Breast epithelium (tissue), 3 donors: ENCODE results near the gene LCN6.

Source experiments
- POLR2A ChIP-seq: fragments of 450-650 bp; IDR thresholded peaks from one replicate; pipeline ENCODE4 v1.6.1; 2016; ENCODE audit warnings: antibody characterized with exemption, mild to moderate bottlenecking, moderate library complexity
- POLR2AphosphoS5 ChIP-seq, 3 donors: sonication (generic); formaldehyde crosslinking; IDR thresholded peaks; one replicate each; pipeline ENCODE4 v1.6.1; 2017; ENCODE audit warnings: antibody characterized with exemption in 3 of 3
- TF ChIP-seq, protein P1 (sequence below), 3 donors: fragments of 450-650 bp; IDR thresholded peaks; one replicate each; pipeline ENCODE4 v1.5.1; 2016 to 2017; ENCODE audit warnings: antibody characterized with exemption in 3 of 3, mild to moderate bottlenecking in 3 of 3, moderate library complexity in 3 of 3

DNA sequence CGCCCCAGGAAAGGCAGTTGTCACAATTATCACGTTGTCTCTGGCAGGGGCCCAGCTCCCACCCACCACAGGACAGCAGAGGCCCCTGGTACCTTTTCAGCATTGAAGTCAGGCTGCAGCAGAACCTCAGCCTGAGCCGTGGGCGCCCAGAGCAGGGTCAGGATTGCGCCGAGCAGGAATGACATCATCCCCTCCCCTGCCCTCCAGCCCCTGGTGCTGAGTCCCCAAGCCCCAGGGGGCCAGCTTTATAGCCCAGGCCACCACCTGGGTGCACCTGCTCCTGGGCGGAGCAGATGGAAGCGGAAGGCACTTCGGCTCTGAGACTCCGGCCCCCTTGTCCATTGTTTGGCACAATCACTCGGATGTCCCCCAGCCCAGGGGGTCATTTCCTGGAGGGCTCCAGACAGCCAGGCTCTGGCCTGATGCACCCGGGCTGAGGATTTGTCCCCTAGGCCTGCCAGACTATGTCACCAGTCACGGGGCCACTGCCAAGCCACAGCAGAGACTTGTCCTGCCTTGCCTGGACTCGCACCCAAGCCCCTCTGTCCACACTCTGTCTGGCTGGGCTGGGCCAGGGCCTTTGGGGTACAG, 16.1 kb upstream of the LCN6 start, which contains the start of gene LCN15:
- TF ChIP-seq POLR2A (no peak), POLR2AphosphoS5 (IDR thresholded peaks at IDR 0.05) (no peak)
- TF ChIP-seq, protein P1, sequence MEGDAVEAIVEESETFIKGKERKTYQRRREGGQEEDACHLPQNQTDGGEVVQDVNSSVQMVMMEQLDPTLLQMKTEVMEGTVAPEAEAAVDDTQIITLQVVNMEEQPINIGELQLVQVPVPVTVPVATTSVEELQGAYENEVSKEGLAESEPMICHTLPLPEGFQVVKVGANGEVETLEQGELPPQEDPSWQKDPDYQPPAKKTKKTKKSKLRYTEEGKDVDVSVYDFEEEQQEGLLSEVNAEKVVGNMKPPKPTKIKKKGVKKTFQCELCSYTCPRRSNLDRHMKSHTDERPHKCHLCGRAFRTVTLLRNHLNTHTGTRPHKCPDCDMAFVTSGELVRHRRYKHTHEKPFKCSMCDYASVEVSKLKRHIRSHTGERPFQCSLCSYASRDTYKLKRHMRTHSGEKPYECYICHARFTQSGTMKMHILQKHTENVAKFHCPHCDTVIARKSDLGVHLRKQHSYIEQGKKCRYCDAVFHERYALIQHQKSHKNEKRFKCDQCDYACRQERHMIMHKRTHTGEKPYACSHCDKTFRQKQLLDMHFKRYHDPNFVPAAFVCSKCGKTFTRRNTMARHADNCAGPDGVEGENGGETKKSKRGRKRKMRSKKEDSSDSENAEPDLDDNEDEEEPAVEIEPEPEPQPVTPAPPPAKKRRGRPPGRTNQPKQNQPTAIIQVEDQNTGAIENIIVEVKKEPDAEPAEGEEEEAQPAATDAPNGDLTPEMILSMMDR (IDR thresholded peaks at IDR 0.05), result no peak
